Right ventricle myocardium superior (tissue), 1 donor: Measurements from ENCODE around the gene NXPH1. TPM values are rescaled to one million over a fixed set of nuclear protein-coding genes. Genes with fewer than 3 reads are reported as not detected.

ENCODE experiments used
- ATAC-seq: fragments of 200-7000 bp; cut with Tn5 transposase; one replicate; pipeline ENCODE4 v1.9.1; 2020; ENCODE audit warnings: mild to moderate bottlenecking; ENCODE audit not compliant: poor library complexity
- DNase-seq: peaks from one replicate; pipeline ENCODE4 v3.0.0-alpha.2; 2020
- intact Hi-C: fragments of 100-400 bp; cut with DNase I; formaldehyde crosslinking; loops from one replicate; pipeline ENCODE4 v1.11.2; 2022
- total RNA-seq: library from RNA; stranded (reverse); fragmentation: NEBNext Ultra II Directional; extraction: Animal tissue kit (Norgen Biotek cat#: 25700); gene quantifications from one replicate; pipeline ENCODE4 v1.2.1, GENCODE V29; 2021
- donor health status: DM: no; HTN: yes; CAD: no; lungs with severe emphysema.

Gene NXPH1
- total RNA-seq, 1 donor from 2014 or later = not detected

- ATAC-seq (no peak), DNase-seq (no peak)
- intact Hi-C loops = no loop called here
Measured at GRCh38 chr7:8753355-8753754, 319.9 kb downstream of the NXPH1 start.

- DNase-seq (no peak), ATAC-seq (no peak)
- intact Hi-C loops = no loop called here
Measured at GRCh38 chr7:8761731-8762130, 328.3 kb downstream of the NXPH1 start.

GRCh38 chr7:8762803-8763202 is 329.4 kb downstream of the NXPH1 start:
- DNase-seq (no peak), ATAC-seq (no peak)
- intact Hi-C loops = no loop called here

GRCh38 chr7:8765374-8765773 is 332.0 kb downstream of the NXPH1 start:
- intact Hi-C loops = no loop called here
- DNase-seq (no peak), ATAC-seq (no peak)

GRCh38 chr7:8773518-8773917 is 340.1 kb downstream of the NXPH1 start:
- intact Hi-C loops = no loop called here
- no peak for ATAC-seq

GRCh38 chr7:8778459-8778858 is 345.1 kb downstream of the NXPH1 start:
- ATAC-seq (no peak), DNase-seq (no peak)
- intact Hi-C loops = no loop called here

More at GRCh38 chr7:8773518-8773917, 340.1 kb downstream of the NXPH1 start:
- no peak for DNase-seq

GRCh38 chr7:8781166-8781565 is 347.8 kb downstream of the NXPH1 start:
- no peak for DNase-seq
- intact Hi-C loops = no loop called here
- ATAC-seq = no peak

GRCh38 chr7:8783229-8783628 is 349.8 kb downstream of the NXPH1 start:
- ATAC-seq (no peak), DNase-seq (no peak)
- intact Hi-C loops = no loop called here

- intact Hi-C loops = no loop called here
- DNase-seq (no peak), ATAC-seq (no peak)
Measured at GRCh38 chr7:8785081-8785480, 351.7 kb downstream of the NXPH1 start.

GRCh38 chr7:8800986-8801385 is 367.6 kb downstream of the NXPH1 start:
- no peak for DNase-seq
- no peak for ATAC-seq
- intact Hi-C loops = no loop called here

Other genes starting within 250 kb of the NXPH1 start
- 37.1 TPM for gene ICA1, start 171.4 kb upstream of the NXPH1 start, total RNA-seq